Panc1 (cell line): ENCODE measurements around the gene THADA. TPM values are rescaled to one million over a fixed set of nuclear protein-coding genes. Genes with fewer than 3 reads are reported as not detected.

Experiments
- ATAC-seq: fragments of 200-7000 bp; cut with Tn5 transposase; 2 replicates; pipeline ENCODE4 v1.9.1; 2020; ENCODE audit warnings: mild to moderate bottlenecking, moderate library complexity
- BruUV-seq: library from RNA; stranded (reverse); fragments of 400-500 nt; replicated peaks from 2 replicates; lab custom pipeline; 2021; lab: Mats Ljungman, UMichigan
- CTCF ChIA-PET: fragments of 300-600 bp; sonication (Branson Sonifier 250); formaldehyde crosslinking; loops from one replicate; lab custom pipeline; 2022; ENCODE audit warnings: antibody characterized with exemption; lab: Charles Lee
- POLR2A ChIA-PET: fragments of 300-600 bp; sonication (Branson Sonifier 250); formaldehyde crosslinking; loops from one replicate; lab custom pipeline; 2022; ENCODE audit warnings: antibody characterized with exemption; lab: Charles Lee
- DNase-seq: peaks from one replicate; pipeline ENCODE4 v3.0.0-alpha.2; 2010; ENCODE audit warnings: low read depth, low spot score
- H3K27ac ChIP-seq: 2 replicates; pipeline ENCODE4 v1.5.1; 2011; ENCODE audit warnings: mild to moderate bottlenecking, low read length, inconsistent platforms
- H3K27me3 ChIP-seq: fragments of 200-500 bp; sonication (Bioruptor generic); 2 replicates; pipeline ENCODE4 v1.6.0; 2014; ENCODE audit warnings: low read length, inconsistent platforms; ENCODE audit not compliant: control insufficient read depth, insufficient read depth
- H3K36me3 ChIP-seq: fragments of 200-500 bp; sonication (Bioruptor generic); 2 replicates; pipeline ENCODE4 v1.5.1; 2014; ENCODE audit warnings: inconsistent platforms, mild to moderate bottlenecking, low read length, moderate library complexity; ENCODE audit not compliant: control insufficient read depth, insufficient read depth
- H3K4me1 ChIP-seq: 2 replicates; pipeline ENCODE4 v1.5.1; 2011; ENCODE audit warnings: inconsistent platforms, mild to moderate bottlenecking, low read length, moderate library complexity; ENCODE audit not compliant: control insufficient read depth, insufficient read depth
- H3K4me3 ChIP-seq, 2 experiments: 2 replicates each; pipeline ENCODE4 v1.5.1; 2011 to 2012; ENCODE audit warnings: low read depth in 2 of 2, low read length in 2 of 2, mild to moderate bottlenecking in 2 of 2, inconsistent platforms in 1 of 2, moderate library complexity in 1 of 2
- H3K9me3 ChIP-seq: fragments of 200-500 bp; sonication (Bioruptor generic); 2 replicates; pipeline ENCODE4 v1.5.1; 2014; ENCODE audit warnings: low read depth, mild to moderate bottlenecking, inconsistent platforms, low read length, moderate library complexity; ENCODE audit not compliant: control insufficient read depth, insufficient read depth
- CTCF ChIP-seq: fragments of 450-650 bp; IDR thresholded peaks from 2 replicates; pipeline ENCODE4 v1.5.1; 2017; ENCODE audit warnings: mild to moderate bottlenecking
- POLR2AphosphoS5 ChIP-seq: IDR thresholded peaks from 2 replicates; pipeline ENCODE4 v1.6.1; 2012; ENCODE audit warnings: mild to moderate bottlenecking, low read depth, low read length, moderate library complexity
- REST ChIP-seq, 2 experiments: IDR thresholded peaks; 2 replicates each; pipeline ENCODE4 v1.6.1; 2011 to 2012; ENCODE audit warnings: low read depth in 2 of 2, control low read depth in 1 of 2, low read length in 1 of 2, mild to moderate bottlenecking in 1 of 2, moderate library complexity in 1 of 2; ENCODE audit not compliant: insufficient read depth in 1 of 2
- SIN3A ChIP-seq: IDR thresholded peaks from 2 replicates; pipeline ENCODE4 v1.6.1; 2012; ENCODE audit warnings: low read depth, mild to moderate bottlenecking, low read length, moderate library complexity, borderline replicate concordance; ENCODE audit not compliant: insufficient read depth
- TCF7L2 ChIP-seq: IDR thresholded peaks from 2 replicates; pipeline ENCODE4 v1.6.1; 2011; ENCODE audit warnings: mild to moderate bottlenecking, low read depth, low read length, inconsistent platforms
- in situ Hi-C: cut with HindIII; loops from 2 replicates; pipeline ENCODE4 v1.10.0; 2016; ENCODE audit warnings: low sequenced_read_pairs, low pct_unique_long_range_greater_than_20kb
- intact Hi-C: fragments of 100-400 bp; cut with micrococcal nuclease; formaldehyde crosslinking; loops from one replicate; pipeline ENCODE4 v1.10.0; 2022; ENCODE audit not compliant: unreplicated experiment
- total RNA-seq: library from RNA; stranded (reverse); gene quantifications from one replicate; pipeline ENCODE4 v1.2.1, GENCODE V29; 2021; ENCODE audit not compliant: unreplicated experiment

Gene THADA
- total RNA-seq, 1 experiment from 2014 or later, result 37.2 TPM

- DNase-seq (peak; percentile 30), ATAC-seq (peak; percentile 58)
- ChIA-PET POLR2A (no interaction called here), CTCF (no interaction called here)
- in situ Hi-C loops (no loop called here), intact Hi-C loops (no loop called here)
- H3K9me3 ChIP-seq, result no peaks in the 10 kb centered on the region
- no peak overlapping the region for H3K4me3 ChIP-seq
- H3K36me3 ChIP-seq, result no peaks in the 10 kb centered on the region; the same call in 1 of the 2 replicates
- no peaks in the 10 kb centered on the region for H3K27me3 ChIP-seq
- BruUV-seq, result no TSS peak
- H3K27ac ChIP-seq, result no peak overlapping the region
- H3K4me1 ChIP-seq, result peaks cover 8% of the 10 kb centered on the region; the same call in 1 of the 2 replicates
- TF ChIP-seq CTCF (no peak), REST (IDR thresholded peaks at IDR 0.05; ENCODE audit: insufficient read depth in 1 of 2, low read depth in 2 of 2, low read length in 1 of 2) (no peak), TCF7L2 (no peak), SIN3A (no peak), POLR2AphosphoS5 (no peak)
These were observed 254.9 kb downstream of the THADA start for GRCh38 chr2:43340945-43341356.

DNA sequence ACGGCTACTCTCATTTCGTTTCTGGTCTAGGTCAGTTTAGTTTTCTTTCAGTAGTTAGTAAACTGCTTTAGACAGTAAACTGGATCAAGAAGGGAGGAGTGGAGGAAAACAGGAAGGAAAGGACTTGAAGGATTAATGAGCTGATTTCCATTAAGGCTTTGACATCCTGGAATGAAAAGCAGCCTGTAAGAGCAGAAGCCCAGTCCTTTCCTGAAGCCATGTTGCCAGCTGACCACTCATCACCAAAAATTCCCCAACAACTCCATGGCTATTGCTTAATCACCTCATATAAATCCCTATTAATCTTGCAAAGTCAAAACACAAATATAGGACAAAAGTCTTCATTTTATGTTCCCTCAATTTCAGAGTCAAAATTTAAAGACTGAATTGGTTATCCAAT is 255.8 kb downstream of the THADA start:
- no peak for DNase-seq
- Histone ChIP-seq H3K4me3 (no peak overlapping the region), H3K27ac (no peak overlapping the region), H3K9me3 (no peaks in the 10 kb centered on the region), H3K36me3 (no peaks in the 10 kb centered on the region; the same call in 1 of the 2 replicates), H3K27me3 (no peaks in the 10 kb centered on the region), H3K4me1 (peaks cover 8% of the 10 kb centered on the region; the same call in 1 of the 2 replicates)
- POLR2A ChIA-PET, result interaction anchor here (0.7 kb wide), 1 partner anchor 54 kb away, joined by 4 read pairs; no protein-coding TSS in a partner anchor
- no TSS peak for BruUV-seq
- in situ Hi-C loops, result no loop called here
- intact Hi-C loops, result no loop called here
- TF ChIP-seq CTCF, result no peak
- TF ChIP-seq POLR2AphosphoS5, result no peak
- no peak for TF ChIP-seq TCF7L2
- no peak for ATAC-seq
- CTCF ChIA-PET, result no interaction called here
